Activated CD8-positive, alpha-beta T cell treated with anti-CD3 and anti-CD28 coated beads for 36 hours (primary cell): Measurements from ENCODE around the gene MGP. TPM values are rescaled to one million over a fixed set of nuclear protein-coding genes. Genes with fewer than 3 reads are reported as not detected.

Source experiments
- ATAC-seq: fragments of 200-7000 bp; cut with Tn5 transposase; one replicate; pipeline ENCODE4 v1.10.0; 2021; ENCODE audit warnings: mild to moderate bottlenecking, moderate library complexity
- CTCF ChIA-PET: fragments of 350-600 bp; sonication (Branson Sonifier 250); formaldehyde crosslinking; loops from one replicate; lab custom pipeline; 2021; ENCODE audit warnings: antibody characterized with exemption; lab: Charles Lee
- POLR2A ChIA-PET: fragments of 350-600 bp; sonication (Branson Sonifier 250); formaldehyde crosslinking; loops from one replicate; lab custom pipeline; 2021; ENCODE audit warnings: antibody characterized with exemption; lab: Charles Lee
- DNase-seq: peaks from one replicate; pipeline ENCODE4 v3.0.0-alpha.2; 2020
- H3K27ac Mint-ChIP-seq: one replicate; pipeline ENCODE4 v1.8.0; 2021; ENCODE audit warnings: mild to moderate bottlenecking, mixed read lengths
- H3K27me3 Mint-ChIP-seq: one replicate; pipeline ENCODE4 v1.8.0; 2021; ENCODE audit warnings: mixed read lengths
- H3K36me3 Mint-ChIP-seq: one replicate; pipeline ENCODE4 v1.8.0; 2021; ENCODE audit warnings: low read depth, mixed read lengths
- H3K4me1 Mint-ChIP-seq: one replicate; pipeline ENCODE4 v1.8.0; 2021; ENCODE audit warnings: low read depth, mixed read lengths
- H3K4me3 Mint-ChIP-seq: one replicate; pipeline ENCODE4 v1.8.0; 2021; ENCODE audit warnings: mild to moderate bottlenecking, moderate library complexity, mixed read lengths
- H3K9me3 Mint-ChIP-seq: one replicate; pipeline ENCODE4 v1.8.0; 2021; ENCODE audit warnings: mixed read lengths
- CTCF ChIP-seq: fragments of 200-600 bp; IDR thresholded peaks from one replicate; pipeline ENCODE4 v1.8.0; 2022; ENCODE audit warnings: antibody characterized with exemption, mild to moderate bottlenecking
- intact Hi-C: fragments of 100-400 bp; cut with micrococcal nuclease; formaldehyde crosslinking; loops from one replicate; pipeline ENCODE4 v1.10.0; 2022
- total RNA-seq, 2 experiments: library from RNA; stranded (reverse); gene quantifications; one replicate each; pipeline ENCODE4 v1.2.3, GENCODE V29; 2021

The MGP gene
- total RNA-seq, 2 experiments from 2014 or later, result not detected

GRCh38 chr12:14879222-14879933 lies 6.3 kb downstream of the MGP start:
- Mint-ChIP-seq H3K4me3 (no peak overlapping the region), H3K9me3 (no peaks in the 10 kb centered on the region), H3K27ac (no peak overlapping the region), H3K27me3 (no peaks in the 10 kb centered on the region), H3K36me3 (no peaks in the 10 kb centered on the region), H3K4me1 (peaks cover 13% of the 10 kb centered on the region)
- CTCF ChIA-PET, result interaction anchor here (0.6 to 1.2 kb wide), 2 partner anchors 8 to 10 kb away, joined by 3 to 5 read pairs; no protein-coding TSS in a partner anchor
- POLR2A ChIA-PET, result interaction anchor here (0.7 kb wide), 1 partner anchor 89 kb away, joined by 3 read pairs; no protein-coding TSS in a partner anchor
- no peak for TF ChIP-seq CTCF
- DNase-seq (no peak), ATAC-seq (no peak)
- intact Hi-C loops, result no loop called here

GRCh38 chr12:14878488-14878887 lies 7.2 kb downstream of the MGP start:
- TF ChIP-seq CTCF, result no peak
- intact Hi-C loops, result no loop called here

GRCh38 chr12:14876833-14877232 lies 8.8 kb downstream of the MGP start:
- H3K27me3 Mint-ChIP-seq, result no peaks in the 10 kb centered on the region
- no peak for DNase-seq
- H3K9me3 Mint-ChIP-seq, result no peaks in the 10 kb centered on the region
- H3K4me3 Mint-ChIP-seq, result no peak overlapping the region
- H3K27ac Mint-ChIP-seq, result no peak overlapping the region
- TF ChIP-seq CTCF, result no peak
- intact Hi-C loops, result no loop called here
- H3K36me3 Mint-ChIP-seq, result no peaks in the 10 kb centered on the region
- CTCF ChIA-PET, result interaction anchor here (0.8 to 1.3 kb wide), 2 partner anchors 17 to 119 kb away, joined by 3 read pairs; no protein-coding TSS in a partner anchor
- no peak for ATAC-seq
- peaks cover 10% of the 10 kb centered on the region for H3K4me1 Mint-ChIP-seq
- POLR2A ChIA-PET, result no interaction called here

More at GRCh38 chr12:14878488-14878887, 7.2 kb downstream of the MGP start:
- no peaks in the 10 kb centered on the region for H3K36me3 Mint-ChIP-seq
- ATAC-seq, result no peak
- DNase-seq, result no peak
- POLR2A ChIA-PET, result no interaction called here
- H3K4me1 Mint-ChIP-seq, result peaks cover 11% of the 10 kb centered on the region
- no peaks in the 10 kb centered on the region for H3K9me3 Mint-ChIP-seq
- CTCF ChIA-PET, result interaction anchor here (0.6 to 1.2 kb wide), 2 partner anchors 9 kb away, joined by 3 to 5 read pairs; no protein-coding TSS in a partner anchor
- H3K4me3 Mint-ChIP-seq, result no peak overlapping the region
- H3K27ac Mint-ChIP-seq, result no peak overlapping the region
- no peaks in the 10 kb centered on the region for H3K27me3 Mint-ChIP-seq

GRCh38 chr12:14874882-14875281 lies 10.8 kb downstream of the MGP start:
- Mint-ChIP-seq H3K4me3 (no peak overlapping the region), H3K36me3 (no peaks in the 10 kb centered on the region), H3K27ac (no peak overlapping the region), H3K4me1 (peaks cover 1% of the 10 kb centered on the region), H3K9me3 (no peaks in the 10 kb centered on the region), H3K27me3 (no peaks in the 10 kb centered on the region)
- no peak for ATAC-seq
- CTCF ChIA-PET, result interaction anchor here (1.2 kb wide), 1 partner anchor 21 kb away, joined by 3 read pairs; no protein-coding TSS in a partner anchor
- intact Hi-C loops, result no loop called here
- POLR2A ChIA-PET, result no interaction called here
- TF ChIP-seq CTCF, result no peak
- DNase-seq, result no peak
